Stomach smooth muscle (tissue), 2 donors: ENCODE results near the gene KIF22.
"Not testable (repeated sequence)": the region's sequence is repeated elsewhere in the genome, so short reads cannot be mapped to it uniquely, and the experiment has no call there.

Source experiments
- H3K27ac ChIP-seq: one replicate; pipeline ENCODE4 v1.7.0; 2013; ENCODE audit warnings: mild to moderate bottlenecking, low read length, inconsistent platforms
- H3K27me3 ChIP-seq, 2 donors: one replicate each; pipeline ENCODE4 v1.7.0; 2013; ENCODE audit warnings: low read length in 2 of 2; ENCODE audit not compliant: insufficient read depth in 2 of 2, control insufficient read depth in 1 of 2
- H3K36me3 ChIP-seq, 2 donors: one replicate each; pipeline ENCODE4 v1.7.0; 2013; ENCODE audit warnings: low read length in 2 of 2; ENCODE audit not compliant: control insufficient read depth in 2 of 2, insufficient read depth in 2 of 2
- H3K4me1 ChIP-seq: one replicate; pipeline ENCODE4 v1.7.0; 2013; ENCODE audit warnings: low read length; ENCODE audit not compliant: control insufficient read depth, insufficient read depth
- H3K4me3 ChIP-seq, 2 donors: one replicate each; pipeline ENCODE4 v1.7.0; 2013; ENCODE audit warnings: low read length in 2 of 2
- H3K9ac ChIP-seq, 2 donors: one replicate each; pipeline ENCODE4 v1.7.0; 2013; ENCODE audit warnings: low read length in 2 of 2, mild to moderate bottlenecking in 1 of 2
- H3K9me3 ChIP-seq, 2 donors: one replicate each; pipeline ENCODE4 v1.7.0; 2013; ENCODE audit warnings: low read length in 2 of 2; ENCODE audit not compliant: control insufficient read depth in 2 of 2
- donor health status: healthy.
- donor health status: Pancreatic carcinoma.

KIF22 gene

DNA sequence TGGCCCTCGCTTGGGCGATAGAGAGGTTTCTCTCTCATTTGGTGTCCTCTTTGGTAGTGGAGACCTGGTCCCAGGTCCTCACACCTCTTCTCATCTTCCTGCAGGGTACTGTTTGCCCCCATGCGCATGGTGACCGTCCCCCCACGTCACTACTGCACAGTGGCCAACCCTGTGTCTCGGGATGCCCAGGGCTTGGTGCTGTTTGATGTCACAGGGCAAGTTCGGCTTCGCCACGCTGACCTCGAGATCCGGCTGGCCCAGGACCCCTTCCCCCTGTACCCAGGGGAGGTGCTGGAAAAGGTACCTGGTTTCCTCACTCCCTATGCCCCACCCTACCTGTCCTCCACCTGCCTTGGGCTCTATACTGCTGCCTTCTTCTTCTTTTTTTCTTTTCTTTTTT lies 40.2 kb downstream of the KIF22 start:
- Histone ChIP-seq H3K27me3 (no peaks in the 10 kb centered on the region), H3K36me3 (peaks cover 23 to 32% of the 10 kb centered on the region in 2 donors), H3K9me3 (no peaks in the 10 kb centered on the region), H3K27ac (no peak overlapping the region), H3K4me1 (peaks cover 10% of the 10 kb centered on the region), H3K4me3 (no peak overlapping the region), H3K9ac (no peak overlapping the region)

- no peak overlapping the region for H3K27ac ChIP-seq
- no peak overlapping the region for H3K4me3 ChIP-seq
- H3K9ac ChIP-seq: no peak overlapping the region
- H3K9me3 ChIP-seq: no peaks in the 10 kb centered on the region
- no peaks in the 10 kb centered on the region for H3K27me3 ChIP-seq
- H3K36me3 ChIP-seq: peaks cover 24 to 34% of the 10 kb centered on the region in 2 donors
- H3K4me1 ChIP-seq: peaks cover 6% of the 10 kb centered on the region
Observed at GRCh38 chr16:29831490-29831889, 40.9 kb downstream of the KIF22 start.

DNA sequence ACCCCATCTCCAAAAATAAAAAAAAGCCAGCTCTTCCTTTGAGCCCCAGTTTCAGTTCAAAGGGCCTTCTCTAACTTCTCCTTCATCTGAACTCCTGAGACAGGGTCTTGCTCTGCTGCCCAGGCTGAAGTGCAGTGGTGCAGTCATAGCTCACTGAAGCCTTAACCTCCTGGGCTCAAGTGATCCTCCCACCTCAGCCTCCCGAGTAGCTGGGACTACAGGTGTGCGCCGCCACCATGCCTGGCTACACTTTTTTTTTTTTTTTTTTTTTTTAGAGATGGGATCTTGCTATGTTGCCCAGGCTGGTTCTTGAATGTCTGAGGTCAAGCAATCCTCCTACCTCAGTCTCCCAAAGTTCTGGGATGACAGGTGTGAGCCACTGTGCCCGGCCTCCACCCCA lies 42.7 kb downstream of the KIF22 start:
- H3K9me3 ChIP-seq, H3K4me1 ChIP-seq, H3K4me3 ChIP-seq, H3K9ac ChIP-seq, H3K27ac ChIP-seq, H3K27me3 ChIP-seq: not testable (repeated sequence)
- H3K36me3 ChIP-seq: peaks cover 33 to 43% of the 10 kb centered on the region in 2 donors

GRCh38 chr16:29834079-29834478 lies 43.5 kb downstream of the KIF22 start:
- Histone ChIP-seq H3K4me1 (no peaks in the 10 kb centered on the region), H3K27me3 (no peaks in the 10 kb centered on the region), H3K9me3 (no peaks in the 10 kb centered on the region), H3K27ac (no peak overlapping the region), H3K36me3 (peaks cover 36 to 43% of the 10 kb centered on the region in 2 donors), H3K4me3 (no peak overlapping the region), H3K9ac (no peak overlapping the region)

- H3K27me3 ChIP-seq: no peaks in the 10 kb centered on the region
- no peaks in the 10 kb centered on the region for H3K4me1 ChIP-seq
- H3K9me3 ChIP-seq: no peaks in the 10 kb centered on the region
- no peak overlapping the region for H3K9ac ChIP-seq
- H3K27ac ChIP-seq: no peak overlapping the region
- no peak overlapping the region for H3K4me3 ChIP-seq
- H3K36me3 ChIP-seq: peaks cover 36 to 37% of the 10 kb centered on the region in 2 donors
Observed at GRCh38 chr16:29835926-29836325, 45.4 kb downstream of the KIF22 start.

DNA sequence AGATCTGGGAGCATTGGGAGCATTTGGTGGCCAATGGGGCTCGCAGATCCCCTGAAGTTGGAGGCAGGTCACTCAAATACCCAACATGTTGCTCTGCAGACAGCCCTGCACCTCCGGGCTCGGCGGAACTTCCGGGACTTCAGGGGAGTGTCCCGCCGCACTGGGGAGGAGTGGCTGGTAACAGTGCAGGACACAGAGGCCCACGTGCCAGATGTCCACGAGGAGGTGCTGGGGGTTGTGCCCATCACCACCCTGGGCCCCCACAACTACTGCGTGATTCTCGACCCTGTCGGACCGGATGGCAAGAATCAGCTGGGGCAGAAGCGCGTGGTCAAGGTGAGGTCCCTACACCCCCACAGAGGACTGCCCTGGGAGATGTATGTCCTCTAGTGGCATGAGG lies 46.1 kb downstream of the KIF22 start:
- H3K9me3 ChIP-seq: no peaks in the 10 kb centered on the region
- H3K27me3 ChIP-seq: no peaks in the 10 kb centered on the region
- H3K4me1 ChIP-seq: no peaks in the 10 kb centered on the region
- peaks cover 37 to 44% of the 10 kb centered on the region in 2 donors for H3K36me3 ChIP-seq
- no peak overlapping the region for H3K4me3 ChIP-seq
- no peak overlapping the region for H3K9ac ChIP-seq
- H3K27ac ChIP-seq: no peak overlapping the region

DNA sequence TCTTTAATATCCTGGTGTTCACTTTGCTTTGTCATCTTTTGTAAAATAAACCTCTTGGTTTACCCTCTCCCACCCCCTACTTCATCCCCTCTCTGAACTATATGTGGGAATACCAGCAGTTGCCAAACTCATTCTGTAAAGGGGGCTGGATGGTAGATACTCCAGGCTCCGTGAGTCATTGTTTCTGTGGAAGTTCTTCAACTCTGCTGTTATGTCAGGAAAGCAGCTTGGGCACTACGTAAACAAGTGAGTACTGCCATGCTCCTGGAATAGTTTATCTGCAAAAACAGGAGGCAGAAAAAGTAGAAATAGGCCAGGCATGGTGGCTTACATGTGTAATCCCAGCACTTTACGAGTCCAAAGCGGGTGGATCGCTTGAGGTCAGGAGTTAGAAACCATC lies 47.3 kb downstream of the KIF22 start:
- Histone ChIP-seq H3K9me3 (no peaks in the 10 kb centered on the region), H3K4me1 (no peaks in the 10 kb centered on the region), H3K27me3 (no peaks in the 10 kb centered on the region), H3K4me3 (no peak overlapping the region), H3K9ac (no peak overlapping the region), H3K36me3 (peaks cover 39 to 51% of the 10 kb centered on the region in 2 donors), H3K27ac (no peak overlapping the region)

DNA sequence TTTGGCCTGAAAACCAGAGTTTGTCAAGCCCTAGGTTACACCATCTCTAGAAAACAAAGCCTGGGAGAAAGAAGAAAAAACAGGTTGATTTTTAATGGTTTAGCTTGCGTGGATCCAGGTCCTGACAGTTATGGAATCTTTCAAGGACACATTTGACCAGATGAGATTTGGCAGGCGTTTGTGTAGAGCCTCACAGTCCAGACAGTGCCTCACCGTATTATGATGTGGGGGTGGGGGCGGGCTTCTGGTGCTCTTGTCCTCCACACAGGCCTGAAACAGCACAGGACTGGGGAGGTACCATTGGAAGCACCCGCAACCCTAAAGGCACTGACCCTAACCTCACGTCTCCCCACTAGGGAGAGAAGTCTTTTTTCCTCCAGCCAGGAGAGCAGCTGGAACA lies 49.3 kb downstream of the KIF22 start:
- Histone ChIP-seq H3K4me3 (no peak overlapping the region), H3K9ac (no peak overlapping the region), H3K4me1 (peaks cover 2% of the 10 kb centered on the region), H3K36me3 (peaks cover 35 to 45% of the 10 kb centered on the region in 2 donors), H3K27ac (no peak overlapping the region), H3K27me3 (no peaks in the 10 kb centered on the region), H3K9me3 (no peaks in the 10 kb centered on the region)

GRCh38 chr16:29840240-29840639 lies 49.7 kb downstream of the KIF22 start:
- Histone ChIP-seq H3K27ac (no peak overlapping the region), H3K9ac (no peak overlapping the region), H3K9me3 (no peaks in the 10 kb centered on the region), H3K27me3 (no peaks in the 10 kb centered on the region), H3K36me3 (peaks cover 32 to 44% of the 10 kb centered on the region in 2 donors), H3K4me3 (no peak overlapping the region), H3K4me1 (peaks cover 4% of the 10 kb centered on the region)

- Histone ChIP-seq H3K4me1 (peaks cover 8% of the 10 kb centered on the region), H3K4me3 (no peak overlapping the region), H3K36me3 (peaks cover 29 to 49% of the 10 kb centered on the region in 2 donors), H3K9me3 (no peaks in the 10 kb centered on the region), H3K27me3 (no peaks in the 10 kb centered on the region), H3K27ac (no peak overlapping the region), H3K9ac (no peak overlapping the region)
Observed at GRCh38 chr16:29841631-29842030, 51.1 kb downstream of the KIF22 start.

DNA sequence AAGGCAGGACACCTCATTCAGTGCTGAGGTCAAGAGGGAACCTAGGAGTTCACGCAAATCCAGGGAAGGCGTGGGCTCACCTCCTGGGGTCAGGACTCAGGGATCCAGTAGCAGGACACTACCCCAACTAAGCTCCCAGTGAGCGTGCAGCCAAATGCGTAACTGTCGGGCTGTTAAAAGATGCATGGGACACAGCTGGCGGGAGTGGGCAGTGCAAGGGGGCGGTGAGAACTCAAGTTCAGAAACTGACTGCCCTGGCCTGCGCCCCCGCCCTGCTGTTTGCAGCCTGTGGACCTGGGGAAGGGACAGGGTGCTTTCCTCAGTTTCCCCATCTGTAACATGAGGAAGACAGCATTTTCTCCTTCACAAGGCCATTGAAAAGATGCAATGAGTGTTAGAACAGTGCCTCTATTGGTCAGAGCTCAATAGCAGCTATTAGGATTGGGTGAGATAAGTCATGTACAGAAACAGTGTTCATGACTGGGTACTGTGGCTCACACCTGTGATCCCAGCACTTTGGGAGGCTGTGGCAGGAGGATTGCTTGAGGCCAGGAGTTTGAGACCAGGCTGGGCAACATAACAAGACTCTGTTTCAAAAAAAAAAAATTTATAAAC lies 52.3 kb downstream of the KIF22 start:
- H3K36me3 ChIP-seq: peaks cover 28 to 53% of the 10 kb centered on the region in 2 donors

More for the DNA sequence above, 52.3 kb downstream of the KIF22 start:
- Histone ChIP-seq H3K4me3 (no peak overlapping the region), H3K4me1 (peaks cover 8% of the 10 kb centered on the region), H3K27me3 (no peaks in the 10 kb centered on the region), H3K9me3 (no peaks in the 10 kb centered on the region), H3K27ac (no peak overlapping the region), H3K9ac (no peak overlapping the region)
